ENCODE data around the gene TBXAS1.
A peak's percentile ranks its signal among the peaks of the same experiment; 100 is the strongest.

TBXAS1 gene

DNA sequence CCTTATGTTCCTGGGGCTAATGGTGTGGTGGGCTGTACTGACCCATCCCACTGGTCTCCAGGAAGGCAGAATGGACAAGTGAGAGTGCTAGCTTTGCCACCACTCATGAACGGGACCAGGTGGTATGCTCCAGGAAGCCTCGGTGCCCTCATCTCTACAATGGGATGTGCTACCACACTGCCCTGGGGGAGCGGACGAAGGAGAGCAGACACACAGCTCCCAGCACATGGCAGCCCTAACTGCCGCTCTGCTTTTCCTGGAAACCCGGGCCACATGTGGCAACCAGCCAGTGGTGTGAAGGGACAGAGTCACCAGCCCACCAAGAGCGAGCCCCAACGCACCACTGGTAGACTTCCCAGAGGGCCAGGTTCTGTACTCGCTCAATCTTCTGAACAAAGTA is 197.9 kb downstream of the TBXAS1 start:
- in situ Hi-C loops (cut with HindIII; ENCODE audit: low sequenced_read_pairs): no loop called here
- TF ChIP-seq, protein P1, sequence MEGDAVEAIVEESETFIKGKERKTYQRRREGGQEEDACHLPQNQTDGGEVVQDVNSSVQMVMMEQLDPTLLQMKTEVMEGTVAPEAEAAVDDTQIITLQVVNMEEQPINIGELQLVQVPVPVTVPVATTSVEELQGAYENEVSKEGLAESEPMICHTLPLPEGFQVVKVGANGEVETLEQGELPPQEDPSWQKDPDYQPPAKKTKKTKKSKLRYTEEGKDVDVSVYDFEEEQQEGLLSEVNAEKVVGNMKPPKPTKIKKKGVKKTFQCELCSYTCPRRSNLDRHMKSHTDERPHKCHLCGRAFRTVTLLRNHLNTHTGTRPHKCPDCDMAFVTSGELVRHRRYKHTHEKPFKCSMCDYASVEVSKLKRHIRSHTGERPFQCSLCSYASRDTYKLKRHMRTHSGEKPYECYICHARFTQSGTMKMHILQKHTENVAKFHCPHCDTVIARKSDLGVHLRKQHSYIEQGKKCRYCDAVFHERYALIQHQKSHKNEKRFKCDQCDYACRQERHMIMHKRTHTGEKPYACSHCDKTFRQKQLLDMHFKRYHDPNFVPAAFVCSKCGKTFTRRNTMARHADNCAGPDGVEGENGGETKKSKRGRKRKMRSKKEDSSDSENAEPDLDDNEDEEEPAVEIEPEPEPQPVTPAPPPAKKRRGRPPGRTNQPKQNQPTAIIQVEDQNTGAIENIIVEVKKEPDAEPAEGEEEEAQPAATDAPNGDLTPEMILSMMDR (IDR thresholded peaks at IDR 0.05; ENCODE audit: low read depth, low read length): no peak
- DNase-seq (ENCODE audit: low read depth, low spot score): no peak
- no peak overlapping the region for H3K4me3 ChIP-seq (ENCODE audit: low read depth, low read length)

DNA sequence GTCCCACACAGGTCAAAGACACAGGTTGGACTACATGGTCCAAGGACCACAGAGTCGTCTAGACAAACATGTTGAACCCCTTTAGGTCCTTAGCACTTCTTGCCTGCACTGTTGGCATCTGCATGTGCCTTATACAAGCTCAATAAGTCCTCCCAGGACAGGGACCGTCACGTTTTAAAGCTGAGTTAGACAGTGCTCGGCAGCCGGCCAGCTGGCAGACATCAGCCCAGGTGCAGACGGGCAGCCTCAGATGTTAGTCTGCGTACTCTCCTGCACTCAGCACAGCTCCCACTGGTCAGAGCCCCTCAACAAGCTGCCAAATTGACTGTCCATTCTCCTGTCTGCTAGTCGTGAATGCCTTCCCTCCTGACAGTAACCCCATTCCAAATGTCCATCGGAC is 198.8 kb downstream of the TBXAS1 start:
- no peak for DNase-seq (ENCODE audit: low read depth, low spot score)
- no peak overlapping the region for H3K4me3 ChIP-seq (ENCODE audit: low read depth, low read length)
- TF ChIP-seq, protein P1 (IDR thresholded peaks at IDR 0.05; ENCODE audit: low read depth, low read length): no peak
- in situ Hi-C loops (cut with HindIII; ENCODE audit: low sequenced_read_pairs): no loop called here

DNA sequence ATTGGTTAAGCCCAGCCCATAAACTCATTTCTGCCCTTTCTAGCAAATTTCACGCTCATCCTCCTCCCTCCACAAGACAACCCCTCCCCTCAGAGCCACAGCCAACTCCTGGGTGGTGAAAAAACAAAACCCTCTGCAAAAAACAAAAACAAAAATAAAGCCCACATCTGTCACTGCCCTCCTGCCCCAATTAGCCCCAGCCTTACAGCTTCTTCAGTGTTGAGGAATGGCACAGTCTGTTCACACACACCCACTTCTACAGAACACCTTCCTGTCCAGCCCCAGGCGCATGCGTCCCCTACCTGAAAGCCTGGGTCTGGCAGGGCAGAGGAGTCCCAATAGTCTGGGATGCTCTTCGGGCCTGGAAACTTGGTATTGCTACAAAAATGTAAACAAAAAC is 199.2 kb downstream of the TBXAS1 start:
- TF ChIP-seq, protein P1 (IDR thresholded peaks at IDR 0.05; ENCODE audit: low read depth, low read length): no peak
- H3K4me3 ChIP-seq (ENCODE audit: low read depth, low read length): no peak overlapping the region
- in situ Hi-C loops (cut with HindIII; ENCODE audit: low sequenced_read_pairs): no loop called here
- no peak for DNase-seq (ENCODE audit: low read depth, low spot score)

DNA sequence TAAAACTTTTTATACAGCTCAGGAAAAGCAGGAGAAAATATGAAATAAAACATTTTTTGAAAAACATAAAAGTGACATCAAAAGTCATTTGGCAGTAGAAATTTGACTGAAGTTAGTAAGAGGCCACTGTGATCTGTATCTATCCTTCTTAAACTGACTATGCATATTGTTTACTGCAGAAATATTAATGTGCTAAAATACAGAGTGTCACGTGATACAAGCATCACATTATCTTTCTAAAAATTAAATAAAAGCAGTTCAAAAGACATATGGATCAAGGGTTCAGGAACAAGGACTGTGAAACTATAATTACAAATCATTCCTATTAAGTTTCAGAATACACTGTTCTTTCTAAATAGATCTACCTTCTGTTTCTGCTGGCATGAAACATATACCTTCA is 200.0 kb downstream of the TBXAS1 start:
- no peak overlapping the region for H3K4me3 ChIP-seq (ENCODE audit: low read depth, low read length)
- in situ Hi-C loops (cut with HindIII; ENCODE audit: low sequenced_read_pairs): no loop called here
- TF ChIP-seq, protein P1 (IDR thresholded peaks at IDR 0.05; ENCODE audit: low read depth, low read length): no peak
- no peak for DNase-seq (ENCODE audit: low read depth, low spot score)

DNA sequence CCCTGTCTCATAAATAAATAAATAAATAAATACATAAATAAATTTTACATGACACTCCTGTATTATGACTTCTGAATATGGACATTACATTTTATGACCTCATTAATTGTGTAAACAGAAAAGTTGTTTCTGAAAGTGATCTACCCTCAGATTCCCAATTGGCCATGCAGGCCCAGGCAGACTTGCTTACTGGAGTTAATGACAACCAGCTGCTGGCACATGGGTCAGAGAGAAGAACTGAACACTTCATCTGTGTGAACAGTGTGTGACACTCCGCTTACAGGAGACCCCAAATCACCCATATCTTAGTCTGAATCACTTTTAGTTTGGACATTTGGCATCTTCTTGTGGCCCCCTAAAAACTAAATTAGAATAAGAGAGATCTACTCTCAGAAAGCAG is 202.3 kb downstream of the TBXAS1 start:
- TF ChIP-seq, protein P1 (IDR thresholded peaks at IDR 0.05; ENCODE audit: low read depth, low read length): no peak
- H3K4me3 ChIP-seq (ENCODE audit: low read depth, low read length): no peak overlapping the region
- DNase-seq (ENCODE audit: low read depth, low spot score): no peak
- in situ Hi-C loops (cut with HindIII; ENCODE audit: low sequenced_read_pairs): no loop called here

DNA sequence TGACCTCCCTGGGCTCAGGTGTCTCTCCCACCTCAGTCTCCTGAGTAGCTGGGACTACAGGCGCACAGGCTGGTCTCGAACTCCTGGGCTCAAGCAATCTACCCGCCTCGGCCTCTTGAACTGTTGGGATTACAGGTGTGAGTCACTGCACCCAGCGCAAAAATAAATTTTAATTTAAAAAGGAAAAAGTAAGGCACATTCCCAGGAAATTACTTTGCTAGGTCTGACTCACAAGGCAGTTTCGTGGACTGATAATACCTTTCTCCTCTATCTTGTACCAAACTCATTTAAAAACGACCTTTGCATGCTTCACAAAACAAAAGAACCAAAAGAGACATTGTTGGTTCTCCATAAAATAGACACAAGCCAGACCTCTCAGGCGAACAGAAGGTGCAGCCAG is 204.0 kb downstream of the TBXAS1 start:
- in situ Hi-C loops (cut with HindIII; ENCODE audit: low sequenced_read_pairs): no loop called here
- DNase-seq (ENCODE audit: low read depth, low spot score): peak; percentile 45
- H3K4me3 ChIP-seq (ENCODE audit: low read depth, low read length): no peak overlapping the region
- TF ChIP-seq, protein P1 (IDR thresholded peaks at IDR 0.05; ENCODE audit: low read depth, low read length): no peak

DNA sequence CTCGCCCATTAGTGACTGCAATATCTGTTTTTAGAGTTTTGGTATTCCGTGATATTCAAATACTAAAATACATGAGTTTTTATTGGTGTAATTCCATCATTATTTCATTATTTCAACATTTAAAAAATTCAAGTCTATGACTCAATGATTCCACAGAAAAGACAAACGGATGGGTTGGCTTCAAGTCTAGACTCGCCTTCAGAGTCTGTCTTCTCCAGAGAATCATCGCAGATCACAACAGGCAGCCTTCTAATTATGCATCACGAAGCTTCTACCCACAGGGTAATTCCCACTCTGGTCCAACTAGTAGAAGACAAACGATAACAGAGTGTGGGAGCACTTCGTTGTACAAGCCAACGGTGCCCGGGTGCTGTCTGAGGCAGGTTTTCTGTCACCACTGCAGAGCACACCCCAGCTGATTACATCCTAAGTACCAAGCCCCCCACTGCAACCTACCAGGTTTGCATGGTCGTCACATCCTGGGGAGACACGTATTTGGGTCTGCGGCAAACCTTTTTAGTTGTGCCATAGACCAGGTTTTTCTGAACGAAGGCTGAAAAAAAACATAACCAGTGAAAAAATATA is 204.8 kb downstream of the TBXAS1 start:
- no peak overlapping the region for H3K4me3 ChIP-seq (ENCODE audit: low read depth, low read length)
- peak; percentile 9 for DNase-seq (ENCODE audit: low read depth, low spot score)
- in situ Hi-C loops (cut with HindIII; ENCODE audit: low sequenced_read_pairs): no loop called here
- TF ChIP-seq, protein P1 (IDR thresholded peaks at IDR 0.05; ENCODE audit: low read depth, low read length): no peak

All from astrocyte of the spinal cord (primary cell).